Neural progenitor cell (in vitro differentiated cells): ENCODE results near the gene APLF. TPM values are rescaled to one million over a fixed set of nuclear protein-coding genes. Genes with fewer than 3 reads are reported as not detected.

ENCODE experiments used
- DNase-seq: peaks from one replicate; pipeline ENCODE4 v3.0.0-alpha.2; 2016; ENCODE audit warnings: low spot score
- H2AFZ ChIP-seq: fragments of 200-600 bp; sonication (generic); replicated peaks from 2 replicates; pipeline ENCODE4 v1.6.1; 2016; ENCODE audit warnings: antibody characterized with exemption
- H3F3A ChIP-seq: fragments of 200-600 bp; sonication (generic); 2 replicates; pipeline ENCODE4 v1.6.1; 2016; ENCODE audit warnings: antibody characterized with exemption, low read depth
- H3K27ac ChIP-seq: fragments of 200-600 bp; sonication (generic); 2 replicates; pipeline ENCODE4 v1.5.1; 2016; ENCODE audit warnings: mild to moderate bottlenecking
- H3K27me3 ChIP-seq: fragments of 200-600 bp; sonication (generic); 2 replicates; pipeline ENCODE4 v1.6.1; 2016; ENCODE audit warnings: mild to moderate bottlenecking, moderate library complexity
- H3K36me3 ChIP-seq: fragments of 200-600 bp; sonication (generic); 2 replicates; pipeline ENCODE4 v1.5.1; 2016
- H3K4me1 ChIP-seq: fragments of 200-600 bp; sonication (generic); 2 replicates; pipeline ENCODE4 v1.6.1; 2016; ENCODE audit warnings: mixed run types
- H3K4me2 ChIP-seq: fragments of 200-600 bp; sonication (generic); 2 replicates; pipeline ENCODE4 v1.6.1; 2016
- H3K4me3 ChIP-seq: fragments of 200-600 bp; sonication (generic); 2 replicates; pipeline ENCODE4 v1.5.1; 2016
- H3K79me2 ChIP-seq: fragments of 200-600 bp; sonication (generic); 2 replicates; pipeline ENCODE4 v1.6.1; 2016; ENCODE audit warnings: low read depth
- H3K9ac ChIP-seq: fragments of 200-600 bp; sonication (generic); 2 replicates; pipeline ENCODE4 v1.6.1; 2016
- H3K9me3 ChIP-seq: fragments of 200-600 bp; sonication (generic); 2 replicates; pipeline ENCODE4 v1.5.1; 2016; ENCODE audit warnings: low read depth
- H4K20me1 ChIP-seq: fragments of 200-600 bp; sonication (generic); 2 replicates; pipeline ENCODE4 v1.6.1; 2016; ENCODE audit warnings: low read depth
- H3K27ac Mint-ChIP-seq: 3 replicates; pipeline ENCODE4 v1.8.0; 2021; ENCODE audit warnings: mixed read lengths
- H3K27me3 Mint-ChIP-seq: 2 replicates; pipeline ENCODE4 v1.8.0; 2022; ENCODE audit warnings: low read depth, mild to moderate bottlenecking, inconsistent platforms, moderate library complexity, mixed read lengths; ENCODE audit not compliant: insufficient read depth
- H3K36me3 Mint-ChIP-seq: 3 replicates; pipeline ENCODE4 v1.8.0; 2021; ENCODE audit warnings: mixed read lengths
- H3K4me1 Mint-ChIP-seq: 3 replicates; pipeline ENCODE4 v1.8.0; 2021; ENCODE audit warnings: mixed read lengths
- H3K4me3 Mint-ChIP-seq: 3 replicates; pipeline ENCODE4 v1.8.0; 2021; ENCODE audit warnings: mild to moderate bottlenecking, moderate library complexity, mixed read lengths
- H3K9me3 Mint-ChIP-seq: 3 replicates; pipeline ENCODE4 v1.8.0; 2020; ENCODE audit warnings: mixed read lengths
- CTCF ChIP-seq: fragments of 200-600 bp; sonication (generic); IDR thresholded peaks from 2 replicates; pipeline ENCODE4 v1.5.1; 2017; ENCODE audit warnings: antibody characterized with exemption, mild to moderate bottlenecking
- EZH2 ChIP-seq: fragments of 200-600 bp; sonication (generic); IDR thresholded peaks from 2 replicates; pipeline ENCODE4 v1.6.1; 2017; ENCODE audit warnings: antibody characterized with exemption, mild to moderate bottlenecking, moderate library complexity
- EZH2phosphoT487 ChIP-seq: fragments of 200-600 bp; sonication (generic); IDR thresholded peaks from 2 replicates; pipeline ENCODE4 v1.6.1; 2017; ENCODE audit warnings: antibody characterized with exemption
- total RNA-seq: library from RNA; depleted of rRNA; stranded (reverse); fragments of >200 nt; gene quantifications from 2 replicates; pipeline ENCODE4 v1.2.3, GENCODE V29; 2015; ENCODE audit warnings: low replicate concordance

The APLF gene
- total RNA-seq, 1 donor from 2014 or later: 16.9 TPM

DNA sequence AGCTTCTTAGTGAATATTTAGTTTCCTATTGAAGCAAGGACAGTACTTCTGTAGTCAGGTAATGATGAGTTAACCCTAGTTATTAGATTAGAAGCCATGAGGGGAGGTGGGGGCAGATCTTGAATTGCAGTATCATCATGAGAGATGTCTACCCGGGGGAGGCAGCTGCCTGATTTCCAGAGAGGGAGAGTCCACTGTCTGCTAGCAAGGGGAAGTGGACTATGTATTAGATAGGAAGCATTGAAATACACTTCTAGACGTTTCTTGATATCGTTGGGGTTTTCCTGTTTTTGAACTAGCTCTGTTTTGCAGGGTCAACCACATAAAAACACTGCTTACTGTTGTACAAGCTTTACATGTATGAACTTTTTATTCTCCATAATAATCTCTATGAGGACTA lies 38.8 kb downstream of the APLF start:
- Histone ChIP-seq H3K9ac (no peak overlapping the region), H2AFZ (no peak overlapping the region), H3K4me3 (no peak overlapping the region), H4K20me1 (no peaks in the 10 kb centered on the region), H3K9me3 (no peaks in the 10 kb centered on the region), H3K27me3 (no peaks in the 10 kb centered on the region), H3F3A (no peaks in the 10 kb centered on the region), H3K4me2 (no peak overlapping the region), H3K36me3 (no peaks in the 10 kb centered on the region), H3K79me2 (no peaks in the 10 kb centered on the region), H3K4me1 (no peaks in the 10 kb centered on the region), H3K27ac (no peak overlapping the region)
- Mint-ChIP-seq H3K4me1 (no peaks in the 10 kb centered on the region), H3K27me3 (no peaks in the 10 kb centered on the region), H3K4me3 (no peak overlapping the region), H3K36me3 (peaks cover 6% of the 10 kb centered on the region), H3K27ac (no peak overlapping the region), H3K9me3 (no peaks in the 10 kb centered on the region)
- no peak for TF ChIP-seq EZH2
- no peak for TF ChIP-seq EZH2phosphoT487
- DNase-seq: no peak

GRCh38 chr2:68512326-68512725 lies 44.9 kb downstream of the APLF start:
- Histone ChIP-seq H3K27me3 (no peaks in the 10 kb centered on the region), H3K4me3 (no peak overlapping the region), H3K79me2 (no peaks in the 10 kb centered on the region), H3F3A (peaks cover 19% of the 10 kb centered on the region), H3K36me3 (no peaks in the 10 kb centered on the region), H3K27ac (no peak overlapping the region), H4K20me1 (no peaks in the 10 kb centered on the region), H3K9me3 (no peaks in the 10 kb centered on the region), H2AFZ (no peak overlapping the region), H3K9ac (no peak overlapping the region), H3K4me1 (no peaks in the 10 kb centered on the region), H3K4me2 (no peak overlapping the region)
- Mint-ChIP-seq H3K27me3 (peaks cover 3% of the 10 kb centered on the region), H3K4me1 (no peaks in the 10 kb centered on the region), H3K36me3 (peaks cover 4% of the 10 kb centered on the region), H3K4me3 (no peak overlapping the region), H3K9me3 (no peaks in the 10 kb centered on the region), H3K27ac (no peak overlapping the region)
- no peak for DNase-seq
- TF ChIP-seq CTCF (no peak), EZH2 (no peak), EZH2phosphoT487 (no peak)

DNA sequence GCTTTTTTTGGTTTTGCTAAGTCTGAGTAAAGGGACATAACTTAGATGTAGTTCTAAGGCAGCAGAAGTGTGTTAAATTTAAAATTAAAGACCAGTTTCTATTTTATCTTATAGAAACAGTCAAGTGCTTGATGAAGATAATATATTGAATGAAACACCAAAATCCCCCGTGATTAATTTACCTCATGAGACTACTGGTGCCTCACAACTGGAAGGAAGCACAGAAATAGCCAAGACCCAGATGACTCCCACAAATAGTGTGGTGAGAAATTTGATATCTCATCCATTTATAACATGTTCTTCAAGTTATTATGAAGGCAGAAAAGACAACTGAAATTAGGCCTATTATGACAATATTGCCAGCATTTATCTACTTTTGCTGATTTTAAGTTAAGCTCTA lies 45.6 kb downstream of the APLF start:
- no peaks in the 10 kb centered on the region for H3K27me3 ChIP-seq
- no peaks in the 10 kb centered on the region for H3K4me1 Mint-ChIP-seq
- no peaks in the 10 kb centered on the region for H3K36me3 ChIP-seq
- no peaks in the 10 kb centered on the region for H3K9me3 ChIP-seq
- no peaks in the 10 kb centered on the region for H4K20me1 ChIP-seq
- H3K4me1 ChIP-seq: no peaks in the 10 kb centered on the region
- H3K4me3 Mint-ChIP-seq: no peak overlapping the region
- H3K27me3 Mint-ChIP-seq: peaks cover 3% of the 10 kb centered on the region
- no peak overlapping the region for H3K9ac ChIP-seq
- H3K27ac Mint-ChIP-seq: no peak overlapping the region
- DNase-seq: no peak
- H3F3A ChIP-seq: peaks cover 26% of the 10 kb centered on the region
- no peak overlapping the region for H3K27ac ChIP-seq
- no peaks in the 10 kb centered on the region for H3K9me3 Mint-ChIP-seq
- no peak overlapping the region for H3K4me2 ChIP-seq
- no peak overlapping the region for H2AFZ ChIP-seq
- TF ChIP-seq EZH2phosphoT487: no peak
- TF ChIP-seq CTCF: no peak
- TF ChIP-seq EZH2: no peak
- H3K4me3 ChIP-seq: no peak overlapping the region
- H3K79me2 ChIP-seq: no peaks in the 10 kb centered on the region
- peaks cover 4% of the 10 kb centered on the region for H3K36me3 Mint-ChIP-seq

GRCh38 chr2:68514316-68514929 lies 47.0 kb downstream of the APLF start:
- no peaks in the 10 kb centered on the region for H3K9me3 ChIP-seq
- no peaks in the 10 kb centered on the region for H3K27me3 ChIP-seq
- peaks cover 40% of the 10 kb centered on the region for H3F3A ChIP-seq
- H3K36me3 ChIP-seq: no peaks in the 10 kb centered on the region
- H3K9ac ChIP-seq: no peak overlapping the region
- no peaks in the 10 kb centered on the region for H3K4me1 ChIP-seq
- Mint-ChIP-seq H3K4me1 (no peaks in the 10 kb centered on the region), H3K27me3 (peaks cover 3% of the 10 kb centered on the region), H3K36me3 (no peaks in the 10 kb centered on the region), H3K27ac (no peak overlapping the region), H3K4me3 (no peak overlapping the region), H3K9me3 (no peaks in the 10 kb centered on the region)
- no peaks in the 10 kb centered on the region for H4K20me1 ChIP-seq
- TF ChIP-seq EZH2 (no peak), CTCF (no peak), EZH2phosphoT487 (no peak)
- H3K27ac ChIP-seq: no peak overlapping the region
- H3K4me3 ChIP-seq: no peak overlapping the region
- DNase-seq: no peak
- no peak overlapping the region for H2AFZ ChIP-seq
- H3K79me2 ChIP-seq: no peaks in the 10 kb centered on the region
- H3K4me2 ChIP-seq: no peak overlapping the region
